DND-41 (cell line): ENCODE data around the gene LGI4.

Experiments used
- ATAC-seq: fragments of 200-7000 bp; cut with Tn5 transposase; 3 replicates; pipeline ENCODE4 v1.9.1; 2021; ENCODE audit warnings: low read depth; ENCODE audit not compliant: insufficient read depth
- DNase-seq: peaks from one replicate; pipeline ENCODE4 v3.0.0-alpha.2; 2020
- H2AFZ ChIP-seq: 2 replicates; pipeline ENCODE4 v1.6.0; 2012; ENCODE audit warnings: low read depth, low read length
- H3K27ac ChIP-seq: 2 replicates; pipeline ENCODE4 v1.5.1; 2012; ENCODE audit warnings: low read length, inconsistent platforms
- H3K27me3 ChIP-seq: fragments of 200-600 bp; sonication (generic); 2 replicates; pipeline ENCODE4 v1.6.0; 2012; ENCODE audit warnings: low read length, mild to moderate bottlenecking, inconsistent platforms; ENCODE audit not compliant: insufficient read depth, poor library complexity
- H3K36me3 ChIP-seq: 2 replicates; pipeline ENCODE4 v1.5.1; 2012; ENCODE audit warnings: low read length, inconsistent platforms; ENCODE audit not compliant: insufficient read depth
- H3K4me1 ChIP-seq: 2 replicates; pipeline ENCODE4 v1.5.1; 2012; ENCODE audit warnings: mild to moderate bottlenecking, low read length; ENCODE audit not compliant: insufficient read depth
- H3K4me2 ChIP-seq: 2 replicates; pipeline ENCODE4 v1.6.0; 2012; ENCODE audit warnings: mild to moderate bottlenecking, moderate library complexity, low read length, inconsistent platforms; ENCODE audit not compliant: insufficient read depth
- H3K4me3 ChIP-seq, 2 experiments: fragments of 200-600 bp in 1 of 2; shearing (Covaris generic) in 1 of 2; 2 replicates each; pipeline ENCODE4 v1.5.1; 2012 to 2016; ENCODE audit warnings: inconsistent platforms in 2 of 2, low read length in 2 of 2, mild to moderate bottlenecking in 2 of 2, low read depth in 1 of 2, moderate library complexity in 1 of 2
- H3K79me2 ChIP-seq: 2 replicates; pipeline ENCODE4 v1.6.0; 2012; ENCODE audit warnings: low read length, inconsistent platforms; ENCODE audit not compliant: insufficient read depth
- H3K9ac ChIP-seq: 2 replicates; pipeline ENCODE4 v1.6.0; 2012; ENCODE audit warnings: low read depth, mild to moderate bottlenecking, inconsistent platforms, low read length, moderate library complexity
- H3K9me3 ChIP-seq: 2 replicates; pipeline ENCODE4 v1.5.1; 2012; ENCODE audit warnings: low read length, moderate library complexity, mild to moderate bottlenecking, inconsistent platforms; ENCODE audit not compliant: insufficient read depth, severe bottlenecking
- H4K20me1 ChIP-seq: 2 replicates; pipeline ENCODE4 v1.6.0; 2012; ENCODE audit warnings: low read length; ENCODE audit not compliant: insufficient read depth
- EZH2 ChIP-seq: IDR thresholded peaks from 3 replicates; pipeline ENCODE4 v1.6.1; 2012; ENCODE audit warnings: borderline replicate concordance, low read depth, mild to moderate bottlenecking, moderate library complexity, low read length, inconsistent platforms; ENCODE audit not compliant: severe bottlenecking
- TF ChIP-seq, protein P1 (sequence below): IDR thresholded peaks from 2 replicates; pipeline ENCODE4 v1.5.1; 2012; ENCODE audit warnings: borderline replicate concordance, low read length, moderate library complexity, mild to moderate bottlenecking; ENCODE audit not compliant: poor library complexity, severe bottlenecking; ENCODE audit errors: extremely low read depth

Gene LGI4

GRCh38 chr19:35151273-35152065 lies 16.6 kb upstream of the LGI4 start:
- DNase-seq, result no peak
- Histone ChIP-seq H3K79me2 (peaks cover 12% of the 10 kb centered on the region; the same call in 1 of the 2 replicates), H3K27me3 (peaks cover 18% of the 10 kb centered on the region), H3K9me3 (no peaks in the 10 kb centered on the region), H3K4me1 (peaks cover 28% of the 10 kb centered on the region), H3K9ac (no peak overlapping the region), H3K4me2 (no peak overlapping the region), H3K27ac (no peak overlapping the region), H3K4me3 (no peak overlapping the region), H4K20me1 (peaks cover 3% of the 10 kb centered on the region; the same call in 1 of the 2 replicates), H3K36me3 (no peaks in the 10 kb centered on the region; the same call in 1 of the 2 replicates), H2AFZ (no peak overlapping the region)
- no peak for TF ChIP-seq EZH2
- TF ChIP-seq, protein P1, sequence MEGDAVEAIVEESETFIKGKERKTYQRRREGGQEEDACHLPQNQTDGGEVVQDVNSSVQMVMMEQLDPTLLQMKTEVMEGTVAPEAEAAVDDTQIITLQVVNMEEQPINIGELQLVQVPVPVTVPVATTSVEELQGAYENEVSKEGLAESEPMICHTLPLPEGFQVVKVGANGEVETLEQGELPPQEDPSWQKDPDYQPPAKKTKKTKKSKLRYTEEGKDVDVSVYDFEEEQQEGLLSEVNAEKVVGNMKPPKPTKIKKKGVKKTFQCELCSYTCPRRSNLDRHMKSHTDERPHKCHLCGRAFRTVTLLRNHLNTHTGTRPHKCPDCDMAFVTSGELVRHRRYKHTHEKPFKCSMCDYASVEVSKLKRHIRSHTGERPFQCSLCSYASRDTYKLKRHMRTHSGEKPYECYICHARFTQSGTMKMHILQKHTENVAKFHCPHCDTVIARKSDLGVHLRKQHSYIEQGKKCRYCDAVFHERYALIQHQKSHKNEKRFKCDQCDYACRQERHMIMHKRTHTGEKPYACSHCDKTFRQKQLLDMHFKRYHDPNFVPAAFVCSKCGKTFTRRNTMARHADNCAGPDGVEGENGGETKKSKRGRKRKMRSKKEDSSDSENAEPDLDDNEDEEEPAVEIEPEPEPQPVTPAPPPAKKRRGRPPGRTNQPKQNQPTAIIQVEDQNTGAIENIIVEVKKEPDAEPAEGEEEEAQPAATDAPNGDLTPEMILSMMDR, result no peak
- ATAC-seq, result no peak

- H3K4me1 ChIP-seq, result peaks cover 22% of the 10 kb centered on the region
- H3K27ac ChIP-seq, result no peak overlapping the region
- no peak overlapping the region for H3K4me2 ChIP-seq
- H3K9me3 ChIP-seq, result no peaks in the 10 kb centered on the region
- H3K36me3 ChIP-seq, result no peaks in the 10 kb centered on the region; the same call in 1 of the 2 replicates
- TF ChIP-seq EZH2, result no peak
- TF ChIP-seq, protein P1, result no peak
- H4K20me1 ChIP-seq, result 0 out of 2 replicates have a peak, but pooled peaks cover under 1% of the 10 kb centered on the region
- DNase-seq (no peak), ATAC-seq (no peak)
- H3K79me2 ChIP-seq, result peaks cover 9% of the 10 kb centered on the region; the same call in 1 of the 2 replicates
- H3K4me3 ChIP-seq, result no peak overlapping the region
- H3K27me3 ChIP-seq, result peaks cover 18% of the 10 kb centered on the region
- H2AFZ ChIP-seq, result no peak overlapping the region
- H3K9ac ChIP-seq, result no peak overlapping the region
Measured at GRCh38 chr19:35150445-35150844, 15.6 kb upstream of the LGI4 start.

- H3K4me3 ChIP-seq, result no peak overlapping the region
- H3K79me2 ChIP-seq, result no peaks in the 10 kb centered on the region
- no peak for DNase-seq
- H3K9ac ChIP-seq, result no peak overlapping the region
- H3K9me3 ChIP-seq, result no peaks in the 10 kb centered on the region
- H3K4me2 ChIP-seq, result no peak overlapping the region
- no peaks in the 10 kb centered on the region for H4K20me1 ChIP-seq
- H3K27ac ChIP-seq, result no peak overlapping the region
- no peak for ATAC-seq
- no peak for TF ChIP-seq EZH2
- no peak overlapping the region for H2AFZ ChIP-seq
- H3K4me1 ChIP-seq, result peaks cover 13% of the 10 kb centered on the region
- no peaks in the 10 kb centered on the region for H3K36me3 ChIP-seq
- peaks cover 18% of the 10 kb centered on the region for H3K27me3 ChIP-seq
Measured at GRCh38 chr19:35149463-35149862, 14.6 kb upstream of the LGI4 start.

DNA sequence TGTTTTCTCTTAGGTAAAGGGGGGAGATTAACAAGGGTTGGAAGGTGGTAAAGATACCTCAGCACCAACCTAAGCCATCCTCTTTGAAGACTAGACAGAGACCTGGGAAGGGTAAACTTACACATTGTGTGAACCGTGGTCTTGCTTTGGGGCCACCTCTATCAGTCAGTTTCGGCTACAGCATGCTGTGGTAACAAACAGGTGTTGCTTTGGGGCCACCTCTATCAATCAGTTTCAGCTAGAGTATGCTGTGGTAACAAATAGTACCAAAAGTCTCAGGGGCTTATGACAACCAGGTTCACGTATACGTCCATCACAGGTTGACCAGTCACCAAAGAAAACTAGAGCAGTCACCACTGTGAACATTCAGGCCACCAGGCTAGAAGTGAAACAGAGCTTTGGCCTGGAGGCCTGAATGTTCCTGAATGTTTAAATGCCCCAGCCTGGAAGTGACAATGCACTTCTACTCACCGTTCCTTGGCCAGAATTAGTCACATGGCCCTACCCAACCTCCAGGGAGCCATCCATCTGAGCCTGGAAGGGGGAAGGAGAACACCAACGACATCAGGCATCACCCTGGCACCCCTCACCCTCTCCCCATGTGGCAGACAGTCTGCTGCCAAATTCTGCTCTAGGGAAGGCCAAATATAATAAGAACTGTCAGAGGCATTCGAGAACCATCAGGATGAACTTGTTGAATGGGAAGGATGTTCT lies 12.0 kb upstream of the LGI4 start:
- no peak for ATAC-seq
- Histone ChIP-seq H3K9me3 (no peaks in the 10 kb centered on the region), H3K4me1 (no peaks in the 10 kb centered on the region), H2AFZ (no peak overlapping the region), H3K27ac (no peak overlapping the region), H3K4me2 (no peak overlapping the region), H4K20me1 (no peaks in the 10 kb centered on the region), H3K36me3 (no peaks in the 10 kb centered on the region), H3K9ac (no peak overlapping the region), H3K79me2 (no peaks in the 10 kb centered on the region), H3K27me3 (peaks cover under 1% of the 10 kb centered on the region), H3K4me3 (no peak overlapping the region)
- no peak for DNase-seq
- TF ChIP-seq, protein P1, result no peak
- no peak for TF ChIP-seq EZH2
